AG04450 (cell line): ENCODE results near the gene KCNA4. TPM values are rescaled to one million over a fixed set of nuclear protein-coding genes. Genes with fewer than 3 reads are reported as not detected.

Experiments
- CTCF ChIA-PET: fragments of 300-600, 350-600 bp; formaldehyde crosslinking; extraction: SDS; loops from one replicate; lab custom pipeline; 2022; ENCODE audit warnings: antibody characterized with exemption, inconsistent platforms; lab: Charles Lee
- POLR2A ChIA-PET: fragments of 350-600 bp; formaldehyde crosslinking; extraction: SDS; loops from one replicate; lab custom pipeline; 2021; ENCODE audit warnings: antibody characterized with exemption, inconsistent platforms; lab: Yijun Ruan, JAX
- DNase-seq: peaks from one replicate; pipeline ENCODE4 v3.0.0-alpha.2; 2011; ENCODE audit warnings: low read depth, low spot score
- H3K27ac ChIP-seq: one replicate; pipeline ENCODE4 v1.5.1; 2012; ENCODE audit warnings: low read depth, low read length, control low read depth
- H3K27me3 ChIP-seq: one replicate; pipeline ENCODE4 v1.6.0; 2012; ENCODE audit warnings: low read length; ENCODE audit not compliant: control insufficient read depth, insufficient read depth
- H3K4me3 ChIP-seq: 2 replicates; pipeline ENCODE4 v1.5.1; 2011; ENCODE audit warnings: mild to moderate bottlenecking, low read depth, low read length, control low read depth
- H3K9me3 ChIP-seq: 2 replicates; pipeline ENCODE4 v1.5.1; 2012; ENCODE audit warnings: low read length; ENCODE audit not compliant: control insufficient read depth, insufficient read depth
- polyA plus RNA-seq: library from polyadenylated mRNA; depleted of rRNA; stranded (reverse); fragments of >200 nt; gene quantifications from 2 replicates; pipeline ENCODE4 v1.2.3, GENCODE V29; 2011
- TF ChIP-seq, protein P1 (sequence below): IDR thresholded peaks from 2 replicates; pipeline ENCODE4 v1.5.1; 2011; ENCODE audit warnings: low read depth, low read length, control low read depth, inconsistent platforms

Gene KCNA4
- polyA plus RNA-seq, 1 experiment: not detected

DNA sequence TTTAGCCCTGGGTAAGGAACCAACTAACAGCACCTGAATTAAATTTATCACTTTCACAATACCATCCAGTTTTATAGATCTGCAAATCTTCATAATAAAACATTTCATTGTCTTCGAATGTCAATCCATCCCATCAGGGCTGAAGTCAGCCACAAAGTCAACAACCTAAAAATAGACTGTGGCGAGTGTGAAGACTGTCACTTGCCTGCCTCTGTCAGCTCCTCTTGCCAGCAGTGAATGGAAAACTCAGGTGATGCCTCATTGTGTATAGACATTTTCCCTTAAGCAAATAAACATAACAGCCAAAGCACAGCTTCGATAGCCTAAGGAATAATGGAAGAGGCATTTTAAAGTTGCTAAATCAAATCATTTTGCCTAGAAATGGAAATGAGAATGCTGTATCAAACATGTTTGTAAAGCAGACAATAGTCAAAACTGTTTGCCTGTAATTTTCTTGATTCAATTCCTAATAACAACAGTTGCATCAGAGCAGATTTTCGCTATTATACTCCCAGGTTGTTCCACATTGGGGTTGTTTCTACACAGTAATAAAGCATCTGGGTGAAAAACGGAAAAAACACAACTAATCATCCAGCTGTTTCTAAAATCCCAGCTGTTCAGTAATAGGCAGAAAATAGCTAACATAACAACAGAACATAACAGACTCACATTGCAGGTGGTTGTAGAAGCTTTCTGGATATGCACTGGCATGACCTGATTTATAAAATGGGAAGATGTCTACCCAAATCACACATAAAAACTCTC is 15.7 kb downstream of the KCNA4 start:
- ChIA-PET CTCF (no interaction called here), POLR2A (no interaction called here)
- no peaks in the 10 kb centered on the region for H3K9me3 ChIP-seq
- no peaks in the 10 kb centered on the region for H3K27me3 ChIP-seq
- no peak overlapping the region for H3K4me3 ChIP-seq
- H3K27ac ChIP-seq: no peak overlapping the region
- no peak for DNase-seq
- TF ChIP-seq, protein P1, sequence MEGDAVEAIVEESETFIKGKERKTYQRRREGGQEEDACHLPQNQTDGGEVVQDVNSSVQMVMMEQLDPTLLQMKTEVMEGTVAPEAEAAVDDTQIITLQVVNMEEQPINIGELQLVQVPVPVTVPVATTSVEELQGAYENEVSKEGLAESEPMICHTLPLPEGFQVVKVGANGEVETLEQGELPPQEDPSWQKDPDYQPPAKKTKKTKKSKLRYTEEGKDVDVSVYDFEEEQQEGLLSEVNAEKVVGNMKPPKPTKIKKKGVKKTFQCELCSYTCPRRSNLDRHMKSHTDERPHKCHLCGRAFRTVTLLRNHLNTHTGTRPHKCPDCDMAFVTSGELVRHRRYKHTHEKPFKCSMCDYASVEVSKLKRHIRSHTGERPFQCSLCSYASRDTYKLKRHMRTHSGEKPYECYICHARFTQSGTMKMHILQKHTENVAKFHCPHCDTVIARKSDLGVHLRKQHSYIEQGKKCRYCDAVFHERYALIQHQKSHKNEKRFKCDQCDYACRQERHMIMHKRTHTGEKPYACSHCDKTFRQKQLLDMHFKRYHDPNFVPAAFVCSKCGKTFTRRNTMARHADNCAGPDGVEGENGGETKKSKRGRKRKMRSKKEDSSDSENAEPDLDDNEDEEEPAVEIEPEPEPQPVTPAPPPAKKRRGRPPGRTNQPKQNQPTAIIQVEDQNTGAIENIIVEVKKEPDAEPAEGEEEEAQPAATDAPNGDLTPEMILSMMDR: no peak

DNA sequence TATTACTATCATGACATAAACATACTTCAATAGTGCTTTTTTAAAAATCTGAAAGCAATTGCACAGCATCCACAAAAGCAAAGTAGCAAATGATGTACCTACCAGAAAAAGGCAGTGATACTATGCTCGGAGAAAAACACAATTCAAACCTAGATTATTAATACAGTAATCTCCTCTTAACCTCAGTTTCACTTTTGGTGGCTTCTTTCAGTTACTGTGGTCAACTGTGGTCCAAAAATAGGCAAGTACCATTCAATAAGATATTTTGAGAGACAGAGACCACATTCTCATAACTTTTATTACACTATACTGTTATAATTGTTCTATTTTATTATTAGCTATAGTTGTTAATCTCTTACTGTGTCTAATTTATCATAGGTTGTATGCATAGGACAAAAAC is 20.8 kb downstream of the KCNA4 start:
- no peaks in the 10 kb centered on the region for H3K9me3 ChIP-seq
- TF ChIP-seq, protein P1: no peak
- H3K4me3 ChIP-seq: no peak overlapping the region
- ChIA-PET POLR2A (no interaction called here), CTCF (no interaction called here)
- no peak overlapping the region for H3K27ac ChIP-seq
- no peaks in the 10 kb centered on the region for H3K27me3 ChIP-seq
- no peak for DNase-seq

DNA sequence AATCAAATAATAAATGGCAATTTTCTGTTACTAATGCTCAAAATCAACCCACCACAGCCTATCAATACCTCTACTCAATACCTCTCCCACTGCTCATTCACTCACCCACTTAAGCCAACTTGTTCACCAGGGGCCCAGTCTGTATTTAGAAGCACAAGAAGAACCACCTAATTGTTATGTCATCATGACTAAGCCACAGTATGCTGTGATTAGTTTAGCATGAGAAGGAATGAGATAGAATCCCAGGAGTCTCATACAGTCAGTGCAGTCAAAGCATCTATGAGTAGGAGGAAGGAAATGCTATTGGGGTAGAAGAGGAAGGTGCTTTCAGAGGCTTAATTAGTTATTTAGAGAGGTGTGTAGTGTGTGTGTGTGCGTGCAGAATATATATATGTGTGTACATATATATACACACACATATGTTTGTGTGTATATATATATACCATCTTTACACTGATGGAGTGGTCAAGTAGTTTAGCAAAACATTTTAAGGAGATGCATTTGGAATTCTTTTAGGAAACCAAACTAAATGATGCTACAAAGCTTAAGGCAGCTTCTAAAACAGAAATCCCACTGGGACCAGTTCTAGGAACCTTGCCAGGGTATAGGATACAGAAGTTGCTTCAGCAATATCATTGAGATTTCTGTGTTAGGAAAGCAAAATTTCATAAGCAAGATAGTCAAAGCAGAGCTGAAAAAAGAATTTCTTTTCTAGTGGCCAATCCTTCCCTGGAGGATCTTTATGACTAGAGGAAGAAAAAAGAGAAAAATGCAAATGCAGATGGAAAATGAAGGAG is 27.5 kb downstream of the KCNA4 start:
- H3K9me3 ChIP-seq: no peaks in the 10 kb centered on the region
- no peak overlapping the region for H3K27ac ChIP-seq
- TF ChIP-seq, protein P1: no peak
- ChIA-PET POLR2A (no interaction called here), CTCF (no interaction called here)
- H3K4me3 ChIP-seq: no peak overlapping the region
- DNase-seq: no peak
- no peaks in the 10 kb centered on the region for H3K27me3 ChIP-seq

DNA sequence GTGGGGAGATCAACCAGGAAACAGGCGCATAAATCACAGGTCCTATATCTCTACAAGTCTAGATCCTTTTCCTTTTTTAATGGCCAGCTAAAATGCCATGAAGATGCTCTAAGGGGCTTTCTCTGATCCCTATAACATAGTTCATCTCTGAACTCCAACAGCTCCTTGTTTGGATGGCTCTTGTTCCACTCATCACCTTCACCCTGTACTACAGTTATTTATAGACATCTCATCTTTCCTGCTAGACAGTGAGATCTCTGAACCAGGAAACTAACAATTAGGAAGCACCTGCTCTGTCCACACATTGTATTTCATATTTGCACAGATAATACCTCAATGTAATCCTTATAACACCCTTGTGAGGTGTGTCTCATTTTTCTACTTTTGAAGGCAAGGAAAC is 31.6 kb downstream of the KCNA4 start:
- POLR2A ChIA-PET: no interaction called here
- no peaks in the 10 kb centered on the region for H3K27me3 ChIP-seq
- H3K9me3 ChIP-seq: no peaks in the 10 kb centered on the region
- CTCF ChIA-PET: no interaction called here
- no peak for DNase-seq
- TF ChIP-seq, protein P1: no peak
- no peak overlapping the region for H3K27ac ChIP-seq
- H3K4me3 ChIP-seq: no peak overlapping the region

DNA sequence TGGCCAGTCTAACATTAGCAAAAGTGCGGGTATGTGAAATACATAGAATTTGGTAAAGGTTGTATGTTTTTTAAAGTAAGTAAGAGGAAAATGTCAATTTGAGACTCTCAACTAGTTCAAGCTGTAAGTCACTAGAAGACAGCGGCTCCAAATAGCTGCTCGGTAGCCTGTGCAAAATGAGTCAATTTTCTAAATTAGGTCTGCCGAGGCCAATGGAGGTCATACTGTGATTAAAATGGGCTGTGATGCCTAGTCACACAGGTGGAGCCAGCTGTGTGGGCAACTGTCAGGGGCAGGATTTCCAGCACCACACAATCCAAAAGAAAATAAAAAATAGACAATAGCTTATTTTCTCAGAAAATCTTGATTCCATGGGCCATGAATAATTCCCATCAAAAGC is 32.3 kb downstream of the KCNA4 start:
- Histone ChIP-seq H3K4me3 (no peak overlapping the region), H3K27me3 (no peaks in the 10 kb centered on the region), H3K9me3 (no peaks in the 10 kb centered on the region), H3K27ac (no peak overlapping the region)
- CTCF ChIA-PET: interaction anchor here (1.1 kb wide), 1 partner anchor 158 kb away, joined by 3 read pairs; no protein-coding TSS in a partner anchor
- DNase-seq: no peak
- TF ChIP-seq, protein P1: no peak
- POLR2A ChIA-PET: no interaction called here
